GM21390 (cell line): ENCODE measurements around the gene JADE2.

Experiments
- ATAC-seq: cut with Tn5 transposase; IDR thresholded peaks from one replicate; pipeline ENCODE4 v1.9.1; 2021; ENCODE audit not compliant: unreplicated experiment

JADE2 gene

DNA sequence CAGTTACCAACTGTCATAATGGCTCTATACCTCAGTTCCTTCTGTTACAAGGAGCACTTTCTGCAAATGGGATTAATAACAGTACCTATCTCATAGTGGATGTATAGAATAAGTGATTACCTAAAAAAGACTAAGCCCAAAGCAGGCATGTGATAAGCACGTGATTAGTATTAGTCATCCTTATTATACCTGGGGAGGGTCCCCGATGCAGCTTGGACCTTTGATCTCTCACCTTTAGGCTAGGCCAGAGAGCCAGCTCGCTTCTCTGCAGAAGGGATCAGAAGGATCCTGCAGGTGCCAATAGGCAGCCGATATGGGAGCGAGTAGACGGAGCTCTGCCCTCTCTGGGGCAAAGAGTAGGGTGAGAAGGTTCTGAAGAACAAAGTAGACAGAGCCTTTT is 4.0 kb downstream of the JADE2 start:
- ATAC-seq, result no peak

DNA sequence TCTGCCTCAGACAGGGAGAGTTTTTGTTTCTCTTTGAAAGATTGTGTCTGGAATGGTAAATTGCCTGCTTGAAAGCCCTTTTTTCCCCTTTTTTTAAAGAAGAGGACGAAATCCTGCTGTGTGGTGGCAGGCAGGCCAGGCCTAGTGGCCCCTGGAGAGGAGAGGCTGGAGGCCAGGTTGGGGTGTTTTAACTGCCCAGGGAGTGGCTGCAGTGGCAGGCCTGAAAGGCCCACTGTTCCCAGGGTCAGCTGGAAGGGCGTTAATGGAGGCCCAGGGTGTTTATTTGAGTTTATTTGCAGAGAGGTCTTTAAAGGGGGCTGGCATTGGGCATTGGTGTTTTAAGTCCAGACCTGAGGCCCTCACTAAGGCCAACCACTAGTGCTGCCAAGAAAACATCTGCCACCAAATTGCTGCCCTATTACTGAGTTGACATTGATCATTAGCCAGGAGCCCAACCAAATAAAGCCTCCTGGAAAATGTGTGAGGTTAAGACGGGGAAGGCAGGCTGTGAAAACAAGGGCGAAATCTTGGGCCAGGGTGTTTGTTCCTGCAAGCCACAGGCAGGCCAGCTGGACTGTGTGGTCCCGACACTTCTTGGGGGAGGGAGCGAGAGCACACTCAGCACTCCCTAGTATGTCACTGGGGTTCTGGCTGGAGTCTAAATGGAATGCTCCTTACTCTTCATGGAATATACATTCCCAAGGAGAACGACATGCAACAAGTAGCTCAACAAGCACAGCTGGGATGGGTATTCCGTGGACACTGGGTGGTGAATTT is 5.0 kb downstream of the JADE2 start:
- ATAC-seq, result no peak

DNA sequence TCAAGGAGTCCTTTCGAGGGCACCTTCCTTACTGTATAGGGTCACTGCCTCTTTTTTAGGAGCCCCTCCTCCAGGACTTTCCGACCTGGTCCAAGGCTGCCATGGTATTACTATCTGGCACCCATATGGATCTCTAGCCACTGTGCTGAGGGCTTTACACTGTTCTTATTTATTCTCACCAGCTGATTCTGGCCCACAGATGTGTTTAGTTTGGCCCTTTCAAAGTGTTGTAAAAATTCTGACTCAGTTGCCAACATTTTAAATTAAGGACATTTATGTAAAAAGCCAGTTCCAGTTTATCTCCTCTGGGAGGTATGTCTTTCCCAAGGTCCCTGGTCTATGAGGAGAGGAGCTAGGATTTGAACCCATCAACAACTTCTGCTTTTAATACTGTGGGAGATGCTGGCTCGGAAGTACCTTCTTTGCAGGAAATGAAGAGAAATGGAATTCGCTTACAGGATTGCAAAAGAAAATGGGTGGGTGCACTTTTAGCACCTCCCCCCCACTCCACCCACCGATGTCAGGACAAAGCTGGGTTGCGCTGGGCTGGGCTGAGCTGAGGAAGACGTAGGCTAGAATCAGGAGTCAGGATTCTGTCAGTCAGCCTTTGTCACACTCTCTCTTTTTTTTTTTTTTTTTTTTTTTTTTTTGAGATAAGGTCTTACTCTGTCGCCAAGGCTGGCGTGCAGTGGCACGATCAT is 7.8 kb downstream of the JADE2 start:
- no peak for ATAC-seq

DNA sequence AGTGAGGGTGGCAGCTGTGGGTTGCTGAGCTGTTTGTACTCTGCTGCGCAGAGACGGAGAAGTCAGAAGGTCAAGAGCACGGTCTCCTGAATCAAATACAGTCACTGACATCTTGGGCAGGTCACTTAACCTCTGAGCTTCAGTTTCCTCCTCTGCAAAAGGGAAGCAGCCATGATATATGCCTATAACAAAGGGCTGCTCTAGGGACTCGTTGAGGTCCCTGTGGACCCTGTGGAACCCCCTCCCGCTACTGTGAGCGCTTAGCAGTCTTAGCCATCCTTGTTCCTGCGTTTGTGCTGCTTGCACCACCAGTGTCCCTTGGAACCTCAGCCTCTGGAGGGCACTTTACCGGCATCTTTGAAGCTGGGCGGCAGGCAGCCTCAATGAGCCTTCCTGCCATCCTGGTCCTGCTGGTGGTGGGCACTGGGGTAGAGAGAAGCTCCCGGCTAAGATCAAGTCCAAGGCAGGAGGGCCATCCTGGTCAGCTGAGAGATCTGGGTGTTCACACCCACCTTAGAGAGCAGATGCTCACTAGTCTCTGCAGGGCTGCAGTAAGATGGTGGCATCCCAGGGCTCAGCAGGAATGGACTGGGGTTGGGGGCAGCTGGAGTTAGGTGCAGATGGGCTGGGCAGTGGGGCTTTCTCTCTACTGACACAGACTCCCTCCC is 8.7 kb downstream of the JADE2 start:
- no peak for ATAC-seq

DNA sequence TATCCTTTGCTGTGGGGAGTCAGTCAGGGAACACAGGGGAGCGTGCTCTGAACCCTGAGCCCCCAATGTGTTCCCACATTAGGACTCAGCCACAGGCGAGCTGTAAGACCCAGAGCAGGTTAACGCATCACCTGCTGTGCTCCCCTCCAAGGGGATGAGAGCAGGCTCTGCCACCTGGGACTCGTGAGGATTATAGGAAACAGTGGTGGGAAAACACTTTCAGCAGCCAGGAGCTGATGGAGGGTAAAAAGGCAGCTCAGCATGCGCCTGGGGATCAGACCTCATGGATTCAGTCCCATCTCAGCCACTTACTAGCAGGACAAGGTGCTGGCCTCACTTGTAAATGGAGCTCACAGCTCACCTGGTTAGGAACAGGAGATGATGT is 9.2 kb downstream of the JADE2 start:
- no peak for ATAC-seq

DNA sequence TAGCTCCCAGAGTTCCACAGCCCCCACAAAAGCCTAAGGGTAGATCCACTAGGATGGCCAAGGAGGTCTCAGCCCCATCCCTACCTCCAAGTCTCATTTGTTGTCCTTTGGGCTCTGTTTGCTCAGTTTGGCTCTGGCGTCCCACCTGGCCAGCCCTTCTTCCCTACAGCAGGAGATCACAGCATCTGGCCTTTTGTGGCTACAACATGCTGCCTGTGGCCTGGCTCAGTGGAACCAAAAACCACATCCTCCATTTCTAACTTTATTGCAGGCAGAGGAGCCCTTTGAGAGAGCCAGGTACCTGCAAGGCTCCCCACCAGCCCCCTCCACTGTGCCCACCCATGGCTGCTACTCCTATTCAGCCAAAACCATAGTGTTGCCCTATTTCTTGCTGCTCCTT is 11.4 kb downstream of the JADE2 start:
- no peak for ATAC-seq

DNA sequence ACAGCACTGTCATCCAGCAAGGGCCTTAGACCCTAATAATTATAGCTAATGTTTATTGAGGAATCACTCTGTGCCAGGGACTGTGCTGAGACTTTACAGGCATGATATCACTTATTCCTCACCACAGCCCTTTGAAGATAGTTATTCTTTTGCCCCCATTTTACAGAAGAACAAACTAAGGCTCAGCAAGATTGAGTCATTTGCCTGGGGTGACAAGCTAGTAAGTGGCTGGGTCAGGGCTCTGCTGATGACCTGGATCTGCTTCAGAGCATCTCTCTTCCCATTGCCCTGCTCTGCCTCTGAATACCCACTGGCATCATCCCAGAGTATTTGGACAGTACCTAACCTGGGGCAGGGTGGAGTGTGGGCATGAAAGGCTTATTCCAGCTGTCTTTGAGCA is 11.8 kb downstream of the JADE2 start:
- no peak for ATAC-seq

DNA sequence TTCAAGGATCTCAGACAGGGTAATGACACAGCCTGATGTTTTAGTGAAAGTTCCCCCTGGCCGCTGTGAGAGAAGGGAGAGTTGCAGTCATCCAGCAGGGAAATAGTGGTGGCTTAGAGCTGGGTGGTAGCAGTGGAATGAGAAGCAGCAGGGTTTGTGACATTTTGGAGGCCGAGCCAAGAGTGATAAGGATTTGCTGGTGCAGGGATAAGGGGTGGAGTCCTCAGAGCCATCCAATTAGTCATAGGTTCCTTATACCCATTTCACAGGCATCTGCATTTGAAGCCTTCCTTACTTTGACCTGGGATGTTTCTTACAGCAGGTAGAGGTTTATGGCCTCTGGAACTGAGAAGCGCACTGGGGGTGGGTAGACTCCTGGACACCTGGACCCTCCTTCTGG is 12.8 kb downstream of the JADE2 start:
- no peak for ATAC-seq

DNA sequence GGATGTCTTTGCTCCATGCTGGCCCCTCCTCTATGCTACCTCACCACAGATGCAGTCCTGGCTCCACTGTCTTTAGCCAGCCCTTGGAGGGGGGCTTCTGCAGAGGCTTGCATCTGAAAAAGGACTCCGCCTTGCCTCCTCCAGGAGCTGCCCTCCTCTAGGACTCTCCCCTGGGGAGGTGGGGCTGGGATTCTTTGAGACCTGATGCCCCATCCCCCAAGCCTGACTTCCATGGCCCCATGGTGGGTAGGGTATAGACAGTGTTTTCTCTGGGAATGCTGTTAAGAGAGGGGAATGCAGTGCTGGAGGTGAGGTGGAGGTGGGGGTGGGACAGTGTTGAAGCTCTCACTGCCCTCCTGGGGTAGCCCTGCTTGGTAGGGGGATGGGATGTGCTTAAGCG is 14.3 kb downstream of the JADE2 start:
- ATAC-seq, result no peak

DNA sequence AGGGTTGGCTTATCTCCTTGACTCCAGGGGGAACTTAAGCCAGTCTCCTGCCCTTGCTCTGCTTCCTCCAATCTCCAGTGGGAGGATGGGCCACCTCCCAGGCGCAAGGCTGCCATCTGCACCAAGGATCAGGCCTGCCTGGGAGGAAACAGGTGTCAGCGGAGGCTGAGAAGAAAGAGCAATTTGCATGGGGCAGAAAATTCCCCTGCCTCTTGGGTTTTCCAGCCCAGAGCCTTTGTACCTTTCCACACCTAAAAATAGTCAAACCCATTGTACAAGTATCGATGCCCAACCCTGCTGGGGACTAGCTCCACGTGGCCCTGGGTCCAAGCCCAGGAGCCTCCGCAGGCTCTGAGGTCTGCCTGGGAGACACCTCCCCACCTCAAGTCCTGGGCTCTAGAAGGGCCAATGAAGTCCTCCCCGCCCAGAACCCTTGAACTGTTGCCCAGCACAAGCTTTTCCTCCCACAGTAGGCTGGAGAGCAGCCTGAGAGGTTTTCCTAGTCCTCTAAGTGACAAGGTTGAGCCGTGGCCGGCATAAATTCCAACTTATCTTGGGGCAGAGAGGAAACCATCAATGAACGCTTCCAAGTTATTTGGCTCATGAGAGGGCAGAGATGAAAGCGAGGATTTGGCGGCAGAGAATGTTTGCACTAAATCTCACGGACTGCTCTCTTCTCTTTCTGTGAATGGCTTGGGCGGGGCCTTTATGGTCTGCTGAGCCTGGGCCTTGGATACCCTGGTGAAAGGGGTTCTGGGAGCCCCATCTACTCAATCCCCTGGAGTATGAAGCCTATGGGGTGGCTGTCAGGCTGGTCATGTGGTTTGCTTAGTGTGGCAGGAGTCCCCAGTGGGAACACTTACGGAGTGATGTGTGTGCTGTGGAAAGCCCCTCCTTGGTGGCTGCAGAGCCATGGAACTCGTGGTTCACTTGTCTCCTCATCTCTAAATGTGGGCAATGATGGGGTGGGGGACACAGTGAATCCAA is 15.6 kb downstream of the JADE2 start:
- ATAC-seq, result peak; percentile 22

DNA sequence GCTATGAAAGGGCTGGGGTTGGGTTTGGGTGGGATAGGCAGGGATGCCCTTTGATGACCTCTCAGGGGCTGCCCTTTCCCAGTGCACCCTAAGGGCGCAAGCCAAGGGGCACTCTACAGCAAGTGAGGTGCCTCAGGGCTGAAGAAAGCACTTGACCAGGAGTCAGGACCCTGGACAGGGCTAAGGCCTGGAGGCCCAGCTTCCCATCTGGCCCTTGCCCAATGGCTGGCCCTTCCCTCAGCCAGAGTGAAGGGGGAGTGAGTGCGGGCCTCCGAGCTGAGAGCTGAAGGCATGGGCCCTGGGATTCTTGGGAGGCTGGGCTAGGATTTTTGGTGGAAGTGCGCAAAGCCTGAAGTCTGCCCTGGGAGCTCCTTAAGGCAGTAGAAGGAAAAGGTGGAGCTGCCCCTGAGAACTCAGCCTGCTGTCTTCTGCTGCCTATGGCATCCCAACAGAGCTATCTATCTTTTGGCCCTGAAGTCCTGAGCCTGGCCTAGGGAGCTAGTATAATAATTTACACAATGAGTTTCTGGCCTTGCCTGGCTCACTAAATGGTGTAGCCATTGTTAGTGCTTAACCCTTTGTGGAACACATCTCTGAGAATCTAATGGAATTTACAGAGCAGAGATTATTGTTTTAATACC is 16.4 kb downstream of the JADE2 start:
- ATAC-seq, result no peak

DNA sequence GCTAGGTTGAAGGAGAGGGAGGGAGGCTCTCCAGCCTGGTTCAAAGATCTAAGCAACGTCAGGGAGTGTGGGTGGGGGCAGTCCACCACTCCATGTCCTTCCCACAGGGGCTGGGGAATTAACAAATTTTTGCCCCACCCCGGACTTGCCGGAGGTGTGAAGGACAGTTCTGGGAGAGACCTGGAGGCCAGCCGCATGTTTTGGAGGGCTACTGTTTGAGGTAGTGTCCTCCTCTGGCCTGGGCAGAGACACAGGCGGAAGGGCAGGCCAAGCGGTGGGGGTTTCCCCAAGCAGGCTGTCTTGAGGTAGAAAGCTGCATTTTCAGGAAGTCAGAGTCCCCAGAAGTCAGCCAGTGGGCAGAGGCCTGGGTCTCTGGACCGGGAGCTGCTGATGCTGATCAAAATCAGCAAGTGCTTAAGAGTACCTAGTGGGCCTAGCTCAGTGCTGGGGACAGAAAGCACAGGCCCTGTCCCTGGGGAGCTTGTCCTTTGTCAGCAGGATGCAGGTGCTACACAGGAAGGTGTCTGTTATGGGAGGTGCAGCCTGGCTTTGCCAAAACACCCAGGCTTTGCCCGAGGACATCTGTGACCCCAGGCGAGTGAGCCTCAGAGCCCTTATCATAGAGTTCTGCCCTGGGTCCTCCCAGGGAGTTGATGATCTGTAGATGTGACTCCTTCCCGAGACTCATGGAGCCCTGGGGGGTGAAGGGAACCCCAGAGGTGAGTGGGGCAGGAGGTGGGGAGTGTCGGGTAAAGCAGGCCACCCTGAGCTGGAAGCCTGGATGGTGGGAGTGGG is 18.5 kb downstream of the JADE2 start:
- peak; percentile 49 for ATAC-seq

DNA sequence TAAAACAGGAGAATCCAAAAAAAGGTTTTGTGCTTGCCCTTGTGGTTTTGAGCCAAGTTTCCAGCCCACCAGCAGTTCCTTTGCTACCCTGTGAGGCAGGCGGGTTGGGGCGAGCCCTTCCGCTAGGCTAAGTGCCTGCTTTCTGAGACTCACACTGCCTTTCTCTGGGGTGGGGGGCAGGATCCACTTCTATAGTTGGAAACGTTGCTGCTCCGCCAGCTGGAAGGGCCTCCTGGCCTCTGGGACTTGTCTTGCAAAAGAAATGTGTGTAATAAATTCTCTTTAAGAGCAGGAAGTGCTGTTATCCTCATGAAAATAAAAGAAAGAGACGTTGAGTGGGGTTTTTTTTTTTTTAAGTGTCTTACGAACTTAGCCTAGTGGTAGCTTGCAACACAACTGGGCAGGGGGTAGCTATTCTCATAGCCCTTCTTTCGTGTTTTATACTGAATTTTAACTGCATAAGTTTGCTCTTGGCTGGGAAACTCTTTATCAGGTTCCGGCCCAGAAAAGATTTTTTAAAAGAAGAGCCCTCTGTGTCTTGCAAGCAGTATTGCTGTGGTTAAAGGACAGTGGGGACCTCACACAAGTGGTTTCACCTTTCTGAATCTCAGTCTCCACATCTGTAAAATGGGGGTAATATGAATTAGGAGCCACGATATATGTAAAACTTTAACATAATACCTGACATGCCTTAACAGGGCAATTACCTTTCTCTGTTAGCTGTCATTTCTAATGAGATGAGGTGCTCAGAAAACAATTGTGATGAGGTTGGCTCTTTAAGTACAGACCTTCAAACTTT is 19.8 kb downstream of the JADE2 start:
- no peak for ATAC-seq

DNA sequence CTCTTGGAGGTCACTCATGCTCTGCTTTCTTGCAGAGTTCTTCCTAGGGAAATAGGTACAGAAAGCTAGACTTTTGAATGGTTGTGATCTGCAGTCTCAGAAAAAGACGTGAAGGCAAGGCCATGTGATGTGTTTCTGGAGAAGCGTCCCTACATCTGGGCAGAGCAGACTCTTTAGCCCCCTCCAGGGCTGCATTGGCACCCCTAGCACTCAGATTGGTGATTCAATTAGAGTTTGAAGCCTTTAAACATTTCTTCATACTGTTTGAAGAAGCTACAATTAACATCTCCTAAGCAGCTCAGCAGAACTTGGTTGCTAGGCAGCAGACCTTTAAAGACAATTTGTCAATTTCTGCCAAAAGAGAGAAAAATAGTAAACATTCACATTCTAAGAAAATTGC is 21.6 kb downstream of the JADE2 start:
- no peak for ATAC-seq

DNA sequence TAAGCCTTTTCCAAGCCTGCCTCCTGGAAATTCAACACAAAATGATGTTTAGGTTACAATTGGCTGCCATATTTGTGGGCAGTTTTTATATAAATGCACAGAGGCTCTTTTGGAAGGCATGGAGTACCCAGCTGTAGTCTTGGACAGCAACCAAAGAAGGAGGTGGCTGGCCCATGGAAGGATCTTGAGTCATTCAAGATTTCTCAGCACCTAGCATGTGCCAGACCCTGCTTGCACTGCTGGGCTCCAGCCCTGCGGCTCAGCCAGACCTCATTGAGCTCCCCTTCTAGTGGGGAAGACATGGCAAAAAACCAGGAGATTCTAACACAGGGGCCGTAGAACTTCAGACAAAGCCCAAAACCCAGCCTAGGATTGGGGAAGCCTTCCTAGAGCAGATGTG is 22.1 kb downstream of the JADE2 start:
- no peak for ATAC-seq

DNA sequence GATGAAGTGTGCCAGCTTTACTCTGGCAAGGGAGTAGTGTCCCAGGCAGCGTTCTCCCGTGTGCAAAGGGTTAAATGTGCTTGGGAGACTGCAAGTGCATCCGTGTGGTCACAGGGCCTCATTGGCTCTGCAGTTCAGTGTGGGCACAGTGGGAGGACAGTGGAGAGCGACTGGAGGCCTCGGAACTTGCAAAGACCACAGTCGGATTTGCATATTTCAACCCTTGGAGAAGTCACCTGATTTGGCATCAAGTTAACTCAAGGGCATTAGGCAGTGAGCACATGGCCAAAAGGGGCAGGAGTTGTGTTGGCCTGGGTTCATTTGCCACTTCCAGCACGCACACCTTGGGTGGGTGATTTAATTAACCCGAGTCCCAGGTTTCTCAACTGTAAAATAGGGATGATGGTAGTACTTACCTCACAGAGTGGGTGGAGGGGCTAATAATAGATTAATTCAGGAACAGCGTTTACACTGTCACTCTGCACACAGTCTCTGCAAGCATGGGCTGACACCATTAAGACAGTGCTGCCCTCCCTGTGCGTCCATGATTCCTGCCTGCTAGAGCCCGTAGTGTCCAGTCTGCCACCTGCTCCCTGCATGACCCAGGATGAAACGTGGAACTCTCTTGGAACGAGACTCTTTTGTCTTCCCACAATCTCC is 22.7 kb downstream of the JADE2 start:
- ATAC-seq, result no peak

DNA sequence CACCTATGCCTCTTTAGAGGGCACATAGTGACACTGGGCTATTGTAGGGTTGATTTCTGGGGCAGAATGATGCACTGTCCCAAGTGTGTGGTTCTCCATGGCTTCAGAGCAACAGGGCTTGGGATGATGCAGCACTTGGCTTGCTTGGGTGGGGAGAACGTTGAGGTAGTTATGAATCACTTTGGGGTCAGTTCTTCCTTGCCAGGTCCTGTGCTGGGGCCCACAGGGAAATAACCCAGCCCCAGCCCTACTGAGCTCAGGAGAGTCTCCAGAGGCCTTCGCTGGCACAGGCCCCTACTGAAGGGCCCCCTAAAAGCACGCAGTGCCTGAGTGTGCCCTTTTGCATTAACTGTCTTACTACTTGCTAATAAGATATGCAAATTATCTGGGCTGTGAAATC is 24.2 kb downstream of the JADE2 start:
- no peak for ATAC-seq
